Measurements from ENCODE around the gene ZNF487. TPM values are rescaled to one million over a fixed set of nuclear protein-coding genes. Genes with fewer than 3 reads are reported as not detected.
A peak's percentile ranks its signal among the peaks of the same experiment; 100 is the strongest.
"Not testable (repeated sequence)": the region's sequence is repeated elsewhere in the genome, so short reads cannot be mapped to it uniquely, and the experiment has no call there.

The ZNF487 gene
- total and polyA plus RNA-seq, 2 experiments from 2014 or later, result 2.9 to 4.6 TPM

GRCh38 chr10:43458227-43458626 is 21.3 kb downstream of the ZNF487 start:
- Histone ChIP-seq H3K4me3 (peak overlapping the region; percentile 3; the same call in 1 of the 2 replicates), H4K20me1 (replicated peaks; ENCODE audit: insufficient read depth) (no peaks in the 10 kb centered on the region), H3F3A (replicated peaks; ENCODE audit: low read depth) (peaks cover 14% of the 10 kb centered on the region; the same call in 1 of the 2 replicates), H2AFZ (no peak overlapping the region), H3K4me2 (peak overlapping the region; percentile 28), H3K9me2 (ENCODE audit: insufficient read depth) (no peaks in the 10 kb centered on the region), H3K27me3 (ENCODE audit: insufficient read depth) (no peaks in the 10 kb centered on the region), H3K27ac (ENCODE audit: low read depth) (no peak overlapping the region), H3K36me3 (ENCODE audit: insufficient read depth) (no peaks in the 10 kb centered on the region), H3K79me2 (replicated peaks; ENCODE audit: insufficient read depth) (no peaks in the 10 kb centered on the region), H3K4me1 (ENCODE audit: insufficient read depth) (peaks cover 17% of the 10 kb centered on the region)
- Mint-ChIP-seq H3K4me1 (peaks cover 26% of the 10 kb centered on the region), H3K9me3 (no peaks in the 10 kb centered on the region; the same call in 2 of the 3 replicates), H3K4me3 (peak overlapping the region; percentile 4; the same call in 1 of the 3 replicates), H3K27ac (peak overlapping the region; percentile 1; the same call in 1 of the 2 replicates), H3K27me3 (ENCODE audit: insufficient read depth, low read depth, poor library complexity) (peaks cover 10% of the 10 kb centered on the region), H3K36me3 (ENCODE audit: low read depth) (no peaks in the 10 kb centered on the region)
- ATAC-seq (no peak), DNase-seq (ENCODE audit: low spot score) (peak; percentile 66)
- TF ChIP-seq NANOG (IDR thresholded peaks at IDR 0.05; ENCODE audit: borderline replicate concordance) (peak; percentile 75; the same call in 1 of the 2 replicates), ZNF114 (CRISPR knock-in tag; IDR thresholded peaks at IDR 0.05) (no peak)

GRCh38 chr10:43461950-43462349 is 25.0 kb downstream of the ZNF487 start:
- ATAC-seq, result peak; percentile 73
- H3K79me2 ChIP-seq (replicated peaks; ENCODE audit: insufficient read depth), result no peaks in the 10 kb centered on the region
- H4K20me1 ChIP-seq (replicated peaks; ENCODE audit: insufficient read depth), result no peaks in the 10 kb centered on the region
- no peak overlapping the region for H3K4me3 Mint-ChIP-seq
- peaks cover 10% of the 10 kb centered on the region for H3K9me3 Mint-ChIP-seq
- H3K27me3 Mint-ChIP-seq (ENCODE audit: insufficient read depth, low read depth, poor library complexity), result peaks cover 2% of the 10 kb centered on the region
- peaks cover 11% of the 10 kb centered on the region for H3K4me1 ChIP-seq (ENCODE audit: insufficient read depth)
- no peaks in the 10 kb centered on the region for H3K27me3 ChIP-seq (ENCODE audit: insufficient read depth)
- H3K36me3 ChIP-seq (ENCODE audit: insufficient read depth), result no peaks in the 10 kb centered on the region
- no peaks in the 10 kb centered on the region for H3K36me3 Mint-ChIP-seq (ENCODE audit: low read depth)
- H3K27ac ChIP-seq (ENCODE audit: low read depth), result no peak overlapping the region
- no peak overlapping the region for H3K27ac Mint-ChIP-seq
- H3K4me3 ChIP-seq, result no peak overlapping the region
- DNase-seq (ENCODE audit: low spot score), result peak; percentile 94
- H2AFZ ChIP-seq, result no peak overlapping the region
- no peak overlapping the region for H3K4me2 ChIP-seq
- peaks cover 15% of the 10 kb centered on the region for H3K4me1 Mint-ChIP-seq
- H3K9me2 ChIP-seq (ENCODE audit: insufficient read depth), result no peaks in the 10 kb centered on the region
- 0 out of 2 replicates have a peak, but pooled peaks cover 1% of the 10 kb centered on the region for H3F3A ChIP-seq (replicated peaks; ENCODE audit: low read depth)
- TF ChIP-seq ZNF331 (CRISPR knock-in tag; IDR thresholded peaks at IDR 0.05; ENCODE audit: low read depth), result no peak
- TF ChIP-seq CTCF (conservative IDR thresholded peaks at IDR 0.05; ENCODE audit: low read depth in 2 of 2), result peak; percentile 69 to 83
- no peak for TF ChIP-seq STAT1 (IDR thresholded peaks at IDR 0.05; ENCODE audit: unreplicated experiment)

- H3K4me1 ChIP-seq (ENCODE audit: insufficient read depth); H3K36me3 Mint-ChIP-seq (ENCODE audit: low read depth): not testable (repeated sequence)
Measured at GRCh38 chr10:43465086-43465735, 28.3 kb downstream of the ZNF487 start.

GRCh38 chr10:43465736-43466120 is 28.8 kb downstream of the ZNF487 start:
- ATAC-seq; H3K36me3 Mint-ChIP-seq (ENCODE audit: low read depth); H2AFZ ChIP-seq; H3K36me3 ChIP-seq (ENCODE audit: insufficient read depth); H3K27ac ChIP-seq (ENCODE audit: low read depth); DNase-seq (ENCODE audit: low spot score); H3K27me3 Mint-ChIP-seq (ENCODE audit: insufficient read depth, low read depth, poor library complexity); H3K4me1 ChIP-seq (ENCODE audit: insufficient read depth); H3K4me1 Mint-ChIP-seq; H3K4me3 Mint-ChIP-seq; H3K9me2 ChIP-seq (ENCODE audit: insufficient read depth); H3K79me2 ChIP-seq (replicated peaks; ENCODE audit: insufficient read depth); H3K27me3 ChIP-seq (ENCODE audit: insufficient read depth); H3K4me3 ChIP-seq; H3K27ac Mint-ChIP-seq; H3K4me2 ChIP-seq; H4K20me1 ChIP-seq (replicated peaks; ENCODE audit: insufficient read depth); H3F3A ChIP-seq (replicated peaks; ENCODE audit: low read depth): not testable (repeated sequence)
- H3K9me3 Mint-ChIP-seq, result peaks cover 19% of the 10 kb centered on the region

More at GRCh38 chr10:43465086-43465735, 28.3 kb downstream of the ZNF487 start:
- H3K4me3 ChIP-seq; DNase-seq (ENCODE audit: low spot score); H3K27me3 Mint-ChIP-seq (ENCODE audit: insufficient read depth, low read depth, poor library complexity); H3K79me2 ChIP-seq (replicated peaks; ENCODE audit: insufficient read depth); H4K20me1 ChIP-seq (replicated peaks; ENCODE audit: insufficient read depth); ATAC-seq; H2AFZ ChIP-seq; H3K4me3 Mint-ChIP-seq; H3K36me3 ChIP-seq (ENCODE audit: insufficient read depth); H3K27me3 ChIP-seq (ENCODE audit: insufficient read depth); H3K27ac Mint-ChIP-seq; H3K4me1 Mint-ChIP-seq; H3K4me2 ChIP-seq; H3K27ac ChIP-seq (ENCODE audit: low read depth); H3F3A ChIP-seq (replicated peaks; ENCODE audit: low read depth); H3K9me2 ChIP-seq (ENCODE audit: insufficient read depth): not testable (repeated sequence)
- peaks cover 17% of the 10 kb centered on the region for H3K9me3 Mint-ChIP-seq

All from GM23338 (cell line).